ENCODE results near the gene ATXN2L.
"Not testable (repeated sequence)": the region's sequence is repeated elsewhere in the genome, so short reads cannot be mapped to it uniquely, and the experiment has no call there.

The ATXN2L gene

GRCh38 chr16:28879841-28880588 is 57.2 kb downstream of the ATXN2L start:
- Histone ChIP-seq H3K4me1 (peaks cover 28 to 80% (median 66%) of the 10 kb centered on the region in 10 experiments), H3K27me3 (no peaks in the 10 kb centered on the region), H4K20me1 (peaks cover 0 to 24% (median 21%) of the 10 kb centered on the region in 11 experiments; a peak in 13 of 22 replicates), H3K36me3 (peaks cover 0 to 16% (median 5%) of the 10 kb centered on the region in 11 experiments; a peak in 10 of 22 replicates), H3K4me2 (peak overlapping the region; percentile 82 to 100 (median 98)), H3K9me3 (replicated peaks in 1 of 11) (no peaks in the 10 kb centered on the region), H3K9ac (peak overlapping the region; percentile 72 to 86 (median 82)), H3K4me3 (peak overlapping the region; percentile 66 to 80 (median 75)), H3K27ac (peak overlapping the region in 9 of 11 experiments; percentile 44 to 81 (median 75); a peak in 18 of 22 replicates)
- TF ChIP-seq Cebpa-rat (IDR thresholded peaks at IDR 0.05), result no peak

GRCh38 chr16:28880589-28880915 is 57.8 kb downstream of the ATXN2L start:
- peak overlapping the region in 10 of 11 experiments; percentile 26 to 86 (median 82); a peak in 18 of 22 replicates for H3K9ac ChIP-seq
- no peak for TF ChIP-seq Cebpa-rat (IDR thresholded peaks at IDR 0.05)
- H3K4me1 ChIP-seq, result peaks cover 28 to 74% (median 61%) of the 10 kb centered on the region in 10 experiments
- H3K9me3 ChIP-seq (replicated peaks in 1 of 11), result no peaks in the 10 kb centered on the region
- peak overlapping the region in 8 of 11 experiments; percentile 54 to 81 (median 73); a peak in 11 of 22 replicates for H3K27ac ChIP-seq
- H4K20me1 ChIP-seq, result peaks cover 0 to 19% (median 17%) of the 10 kb centered on the region in 11 experiments; a peak in 13 of 22 replicates
- H3K36me3 ChIP-seq, result peaks cover 0 to 10% (median 0%) of the 10 kb centered on the region in 11 experiments; a peak in 5 of 22 replicates
- H3K27me3 ChIP-seq, result no peaks in the 10 kb centered on the region
- peak overlapping the region; percentile 82 to 100 (median 98) for H3K4me2 ChIP-seq
- H3K4me3 ChIP-seq, result peak overlapping the region; percentile 66 to 80 (median 75); a peak in 17 of 20 replicates

- H3K4me1 ChIP-seq, result peaks cover 27 to 72% (median 60%) of the 10 kb centered on the region in 10 experiments
- H3K36me3 ChIP-seq, result peaks cover 0 to 6% (median 0%) of the 10 kb centered on the region in 11 experiments; a peak in 4 of 22 replicates
- H3K4me2 ChIP-seq, result peak overlapping the region in 9 of 11 experiments; percentile 82 to 100 (median 98); a peak in 18 of 22 replicates
- TF ChIP-seq Cebpa-rat (IDR thresholded peaks at IDR 0.05), result no peak
- peaks cover 0 to 15% (median 13%) of the 10 kb centered on the region in 11 experiments; a peak in 13 of 22 replicates for H4K20me1 ChIP-seq
- peak overlapping the region in 2 of 11 experiments; percentile 85 to 86; a peak in 2 of 22 replicates for H3K9ac ChIP-seq
- no peak overlapping the region for H3K4me3 ChIP-seq
- no peaks in the 10 kb centered on the region for H3K9me3 ChIP-seq (replicated peaks in 1 of 11)
- H3K27me3 ChIP-seq, result no peaks in the 10 kb centered on the region
- peak overlapping the region in 1 of 11 experiments; percentile 54; a peak in 1 of 22 replicates for H3K27ac ChIP-seq
Observed at GRCh38 chr16:28880955-28881354, 58.2 kb downstream of the ATXN2L start.

- peak in 5 of 11 experiments; percentile 56 to 83 (median 69); a peak in 8 of 22 replicates for TF ChIP-seq Cebpa-rat (IDR thresholded peaks at IDR 0.05)
- H3K4me3 ChIP-seq; H3K9me3 ChIP-seq (replicated peaks in 1 of 11); H4K20me1 ChIP-seq; H3K36me3 ChIP-seq; H3K27me3 ChIP-seq; H3K27ac ChIP-seq: not testable (repeated sequence)
- Histone ChIP-seq H3K4me1 (peaks cover 21 to 71% (median 58%) of the 10 kb centered on the region in 10 experiments), H3K9ac (peak overlapping the region in 1 of 11 experiments; percentile 32; a peak in 1 of 22 replicates), H3K4me2 (peak overlapping the region in 8 of 11 experiments; percentile 4 to 100 (median 95); a peak in 9 of 22 replicates)
Observed at GRCh38 chr16:28881565-28881964, 58.8 kb downstream of the ATXN2L start.

GRCh38 chr16:28882551-28883160 is 59.9 kb downstream of the ATXN2L start:
- Histone ChIP-seq H3K36me3 (no peaks in the 10 kb centered on the region; a peak in 1 of 22 replicates), H3K4me1 (peaks cover 13 to 60% (median 48%) of the 10 kb centered on the region in 10 experiments), H3K27ac (no peak overlapping the region), H3K4me3 (no peak overlapping the region), H4K20me1 (no peaks in the 10 kb centered on the region), H3K27me3 (no peaks in the 10 kb centered on the region), H3K9ac (peak overlapping the region in 7 of 11 experiments; percentile 5 to 38 (median 10); a peak in 4 of 22 replicates), H3K4me2 (peak overlapping the region in 2 of 11 experiments; percentile 7 to 24; a peak in 1 of 22 replicates), H3K9me3 (replicated peaks in 1 of 11) (no peaks in the 10 kb centered on the region)
- no peak for TF ChIP-seq Cebpa-rat (IDR thresholded peaks at IDR 0.05)

- Histone ChIP-seq H3K4me2 (peak overlapping the region in 3 of 11 experiments; percentile 7 to 24 (median 7); a peak in 2 of 22 replicates), H3K9me3 (replicated peaks in 1 of 11) (no peaks in the 10 kb centered on the region), H3K27ac (no peak overlapping the region), H3K27me3 (no peaks in the 10 kb centered on the region), H3K9ac (peak overlapping the region in 5 of 11 experiments; percentile 5 to 38 (median 10); a peak in 3 of 22 replicates), H3K4me3 (no peak overlapping the region), H3K4me1 (peaks cover 13 to 52% (median 40%) of the 10 kb centered on the region in 10 experiments; a peak in 19 of 20 replicates), H3K36me3 (no peaks in the 10 kb centered on the region; a peak in 1 of 22 replicates), H4K20me1 (no peaks in the 10 kb centered on the region)
- TF ChIP-seq Cebpa-rat (IDR thresholded peaks at IDR 0.05), result no peak
Observed at GRCh38 chr16:28883221-28883996, 60.6 kb downstream of the ATXN2L start.

GRCh38 chr16:28884045-28884444 is 61.2 kb downstream of the ATXN2L start:
- no peak overlapping the region for H3K27ac ChIP-seq
- no peak for TF ChIP-seq Cebpa-rat (IDR thresholded peaks at IDR 0.05)

More at GRCh38 chr16:28884045-28884444, 61.2 kb downstream of the ATXN2L start:
- Histone ChIP-seq H3K4me3 (no peak overlapping the region), H3K4me2 (no peak overlapping the region), H3K9me3 (replicated peaks in 1 of 11) (no peaks in the 10 kb centered on the region), H3K4me1 (peaks cover 10 to 46% (median 34%) of the 10 kb centered on the region in 10 experiments; a peak in 19 of 20 replicates), H3K9ac (0 out of 22 replicates have a peak overlapping the region, but pooled peaks of 1 of the 11 experiments have one; percentile 3), H3K27me3 (no peaks in the 10 kb centered on the region), H3K36me3 (peaks cover 0 to 4% (median 0%) of the 10 kb centered on the region in 11 experiments; a peak in 1 of 22 replicates), H4K20me1 (no peaks in the 10 kb centered on the region)
